Stimulated activated CD8-positive, alpha-beta memory T cell treated with anti-CD3 and anti-CD28 coated beads, Interleukin-7, amount 100 ng/mL, for 48 hours (primary cell): ENCODE results near the gene ABHD4.
A peak's percentile ranks its signal among the peaks of the same experiment; 100 is the strongest.
"Not testable (repeated sequence)": the region's sequence is repeated elsewhere in the genome, so short reads cannot be mapped to it uniquely, and the experiment has no call there.

Experiments
- DNase-seq, 2 donors: peaks; one replicate each; pipeline ENCODE4 v3.0.0-alpha.2; 2020; ENCODE audit warnings: low read depth in 1 of 2; ENCODE audit errors: extremely low read depth in 1 of 2

Gene ABHD4

DNA sequence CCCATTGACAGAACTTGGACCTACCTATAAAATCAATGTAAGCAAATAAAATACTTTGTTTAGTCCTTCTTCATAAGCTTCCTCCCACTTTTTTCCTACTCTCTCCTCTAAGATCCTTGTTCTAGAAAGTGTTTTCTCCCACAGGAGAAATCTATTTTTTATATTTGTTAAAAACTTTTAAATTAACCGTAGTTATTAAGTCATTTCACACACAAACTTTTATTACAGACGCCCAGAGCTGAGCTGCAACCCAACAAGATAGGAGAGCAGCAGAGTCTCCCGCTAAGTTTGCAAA is 36.8 kb upstream of the ABHD4 start:
- DNase-seq: no peak

DNA sequence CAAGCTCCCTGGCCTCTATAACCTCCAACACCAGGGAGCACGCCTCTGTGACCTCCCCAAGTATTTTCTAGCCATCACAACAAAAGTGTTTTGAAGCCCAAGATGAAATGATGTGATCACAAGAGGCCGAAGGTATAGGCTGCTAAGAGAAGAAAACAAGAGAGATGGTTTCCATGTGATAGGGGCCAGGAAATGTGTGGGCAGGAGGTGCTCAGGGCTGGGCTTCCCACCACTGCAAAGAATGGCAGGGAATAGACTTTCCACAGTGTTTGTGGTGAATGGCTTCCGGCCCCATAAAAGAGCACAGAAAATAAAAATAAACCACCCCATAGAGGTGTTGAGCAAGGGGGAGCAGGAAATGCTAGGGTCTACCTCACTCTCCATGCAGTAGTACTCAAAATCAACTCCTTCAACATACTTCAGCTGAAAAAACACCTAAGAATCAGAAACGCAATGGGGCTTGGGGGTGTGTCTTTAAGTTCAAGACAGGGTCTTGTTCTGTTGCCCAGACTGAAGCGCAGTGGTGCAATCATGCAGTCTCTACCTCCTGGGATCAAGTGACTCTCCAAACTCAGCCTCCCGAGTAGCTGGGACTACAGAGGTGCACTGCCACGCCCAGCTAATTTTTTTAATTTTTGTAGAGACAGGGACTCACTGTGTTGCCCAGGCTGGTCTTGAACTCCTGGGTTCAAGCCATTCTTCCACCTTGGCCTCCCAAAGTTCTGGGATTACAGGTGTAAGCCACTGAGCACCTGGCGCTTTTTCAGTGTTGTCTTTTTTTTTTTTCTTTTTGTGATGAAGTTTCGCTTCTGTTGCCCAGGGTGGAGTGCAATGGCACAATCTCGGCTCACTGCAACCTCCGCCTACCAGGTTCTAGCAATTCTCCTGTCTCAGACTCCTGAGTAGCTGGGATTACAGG is 36.2 kb upstream of the ABHD4 start:
- peak in 1 of 2 donors; percentile 66 for DNase-seq

DNA sequence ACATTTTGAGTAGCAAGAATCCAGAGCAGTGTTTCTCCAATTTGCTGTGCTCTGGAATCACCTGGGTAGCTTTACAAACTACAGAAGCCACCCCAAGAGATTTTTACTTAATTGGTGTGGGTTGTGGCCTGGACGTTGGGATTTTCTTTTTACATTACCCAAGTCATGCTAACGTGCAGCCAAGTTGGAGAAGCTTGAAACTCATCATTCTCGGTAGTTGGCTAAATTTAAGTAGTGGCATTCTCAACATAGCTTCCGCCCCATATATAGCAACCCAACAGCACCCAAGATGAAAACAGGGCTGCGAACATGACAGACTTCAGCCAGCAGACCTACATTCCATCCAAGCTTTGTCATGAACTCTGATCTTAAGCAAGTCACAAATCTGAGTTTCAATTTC is 34.1 kb upstream of the ABHD4 start:
- no peak for DNase-seq

- no peak for DNase-seq
Measured at GRCh38 chr14:22564463-22564862, 33.6 kb upstream of the ABHD4 start.

DNA sequence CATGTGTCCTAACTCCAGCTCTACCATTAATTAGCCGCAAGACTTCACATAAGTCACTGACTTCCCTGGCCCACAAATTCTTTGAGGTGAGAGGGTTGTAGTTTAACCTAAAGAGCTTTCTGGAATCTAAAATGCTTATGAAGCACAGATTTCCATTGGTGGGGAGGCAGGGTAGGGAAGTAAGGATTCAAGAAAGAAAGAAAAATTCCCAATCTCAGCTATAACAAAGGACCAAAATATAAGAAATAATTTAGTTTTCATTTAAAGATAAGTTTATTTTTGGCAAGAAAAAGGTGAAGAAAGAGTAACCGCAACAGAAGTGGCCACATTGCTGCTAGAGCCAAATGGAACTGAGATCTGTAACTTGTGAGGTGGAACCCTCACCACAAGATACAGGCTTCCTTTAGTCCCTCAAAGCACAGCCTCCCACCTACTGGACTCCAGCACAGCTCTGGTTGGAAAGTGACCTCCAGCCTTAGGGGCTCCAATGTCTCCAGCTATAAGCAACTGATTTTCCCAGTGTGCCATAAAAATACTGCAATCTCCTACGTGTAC is 32.6 kb upstream of the ABHD4 start:
- DNase-seq: no peak

- not testable (repeated sequence) for DNase-seq
Measured at GRCh38 chr14:22566266-22566665, 31.8 kb upstream of the ABHD4 start.

DNA sequence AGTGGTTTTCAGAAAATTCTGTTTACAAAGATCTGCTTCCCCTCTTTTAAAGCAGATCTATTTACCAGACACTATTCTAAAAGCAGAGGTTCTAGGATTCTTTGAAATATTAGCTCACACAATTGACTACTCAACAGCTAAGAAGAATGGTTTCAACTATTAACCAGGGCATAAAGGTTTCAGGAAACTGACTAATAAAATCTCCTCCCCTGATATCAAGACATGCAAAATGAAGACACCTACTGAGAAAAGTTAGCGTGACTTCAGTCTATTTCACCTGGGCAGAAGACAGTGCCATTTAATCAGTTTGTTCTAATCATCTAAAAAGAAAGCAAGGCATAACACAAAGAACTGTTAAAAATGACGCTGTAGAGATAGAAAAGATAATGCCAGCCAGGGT is 31.3 kb upstream of the ABHD4 start:
- no peak for DNase-seq

- DNase-seq: no peak
Measured at GRCh38 chr14:22567437-22567836, 30.7 kb upstream of the ABHD4 start.

GRCh38 chr14:22569106-22569736 is 28.9 kb upstream of the ABHD4 start:
- DNase-seq: no peak

GRCh38 chr14:22569737-22570131 is 28.4 kb upstream of the ABHD4 start:
- no peak for DNase-seq

DNA sequence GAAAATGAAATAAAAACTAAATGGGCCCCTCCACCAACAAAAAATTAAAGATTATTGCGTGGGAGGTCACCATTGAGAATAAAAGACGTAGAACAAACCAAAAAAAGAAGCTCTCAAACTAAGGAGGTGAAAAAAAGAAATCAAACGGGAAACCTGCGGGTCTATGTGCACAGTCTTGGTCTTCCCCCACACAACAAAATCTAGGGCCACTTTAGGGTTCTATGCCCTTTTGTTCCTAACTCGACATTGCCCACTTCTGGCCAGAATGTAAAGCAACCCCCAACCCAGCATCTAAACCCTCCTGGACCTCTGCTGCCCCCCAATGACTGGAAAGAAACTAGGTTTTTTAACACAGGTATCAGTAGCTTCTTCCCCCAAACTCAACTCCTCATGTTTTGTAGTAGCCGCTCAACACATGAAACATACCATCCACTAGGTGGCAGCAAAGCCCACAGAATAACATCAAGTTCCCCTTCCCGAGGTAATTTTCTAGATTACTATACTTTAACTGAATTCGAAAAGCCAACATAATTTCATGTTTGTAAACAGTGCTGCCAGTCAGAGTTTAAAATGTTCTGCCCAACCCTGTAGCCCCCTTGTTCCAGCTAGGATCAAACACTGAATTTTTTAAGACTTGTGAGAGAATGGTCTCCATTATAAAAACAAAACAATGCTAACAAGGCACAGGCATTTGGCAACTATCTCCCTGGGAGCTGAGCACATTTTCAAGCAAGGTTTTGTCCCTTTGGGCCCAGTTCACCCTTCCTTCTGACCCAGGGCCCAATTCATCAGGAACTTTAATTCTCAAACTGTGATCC is 27.8 kb upstream of the ABHD4 start:
- peak in 1 of 2 donors; percentile 82 for DNase-seq

DNA sequence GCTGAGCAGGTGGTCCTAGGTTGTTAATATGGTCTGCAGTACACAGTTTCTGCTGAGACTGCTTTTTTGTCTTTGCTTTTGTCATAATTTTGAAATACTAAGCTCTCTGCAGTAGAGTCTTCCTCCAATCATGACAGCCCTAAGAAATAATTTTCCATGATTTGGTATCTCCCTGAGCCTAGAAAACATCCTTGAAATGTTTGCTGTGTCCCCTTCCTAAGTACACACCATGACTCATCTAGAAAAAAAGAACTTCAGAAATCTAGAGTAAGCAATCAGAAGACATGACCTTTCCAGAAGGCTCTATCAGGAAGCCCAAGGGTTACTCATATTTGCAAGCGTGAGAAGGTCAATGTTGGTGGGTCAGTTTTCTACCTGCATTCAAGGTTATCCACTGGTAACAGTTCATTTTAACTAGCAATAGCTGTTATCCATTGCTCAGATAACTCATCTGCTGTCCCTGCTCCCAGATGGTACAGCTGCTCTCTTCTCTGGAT is 25.5 kb upstream of the ABHD4 start:
- no peak for DNase-seq

- no peak for DNase-seq
Measured at GRCh38 chr14:22573804-22574203, 24.3 kb upstream of the ABHD4 start.

- DNase-seq: no peak
Measured at GRCh38 chr14:22577334-22577908, 20.7 kb upstream of the ABHD4 start.

- DNase-seq: no peak
Measured at GRCh38 chr14:22579236-22579635, 18.9 kb upstream of the ABHD4 start.

- DNase-seq: no peak
Measured at GRCh38 chr14:22579881-22580280, 18.2 kb upstream of the ABHD4 start.

DNA sequence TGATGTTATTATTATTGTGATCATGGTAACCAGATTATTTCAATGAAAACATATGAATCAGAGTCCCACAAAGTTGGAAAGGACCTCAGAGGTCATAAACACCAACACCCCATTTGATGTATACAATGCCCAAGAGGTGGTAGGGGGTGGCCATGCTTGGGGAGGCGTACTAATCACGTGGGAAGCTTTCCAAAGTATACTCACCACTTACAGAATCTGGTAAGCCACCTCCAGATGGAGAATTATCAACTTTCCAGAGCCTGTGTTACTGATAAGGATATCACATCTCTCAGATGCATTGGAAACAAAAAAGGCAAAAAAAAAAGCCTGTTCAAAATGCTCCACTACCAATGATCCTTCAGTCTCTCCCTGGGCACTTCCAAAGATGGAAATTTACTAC is 17.5 kb upstream of the ABHD4 start:
- no peak for DNase-seq

- no peak for DNase-seq
Measured at GRCh38 chr14:22583994-22584393, 14.1 kb upstream of the ABHD4 start.

DNA sequence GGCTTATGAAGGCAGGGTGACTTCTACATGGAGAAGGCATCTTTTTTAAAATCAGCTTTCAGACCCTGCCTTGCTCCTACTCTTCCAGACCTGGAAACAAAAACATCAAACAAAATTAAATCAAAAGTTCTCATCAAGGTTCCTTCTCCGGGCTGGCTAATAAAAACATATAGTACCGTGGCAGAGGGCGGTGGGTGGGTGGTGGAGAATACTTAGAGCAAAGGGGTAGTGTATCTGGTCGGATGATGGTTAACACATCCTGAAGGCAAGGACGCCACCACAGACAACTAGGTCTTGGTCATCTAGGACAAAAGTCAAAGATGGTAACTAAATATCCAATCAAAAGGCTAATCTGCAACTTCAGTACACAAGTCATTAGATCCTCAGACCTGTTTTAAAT is 10.9 kb upstream of the ABHD4 start:
- DNase-seq: no peak

- not testable (repeated sequence) for DNase-seq
Measured at GRCh38 chr14:22587677-22588422, 10.2 kb upstream of the ABHD4 start.
